NCI-H226 (cell line): Measurements from ENCODE around the gene SSNA1.

ENCODE experiments used
- DNase-seq: peaks from one replicate; pipeline ENCODE4 v3.0.0-alpha.2; 2015

SSNA1 gene

DNA sequence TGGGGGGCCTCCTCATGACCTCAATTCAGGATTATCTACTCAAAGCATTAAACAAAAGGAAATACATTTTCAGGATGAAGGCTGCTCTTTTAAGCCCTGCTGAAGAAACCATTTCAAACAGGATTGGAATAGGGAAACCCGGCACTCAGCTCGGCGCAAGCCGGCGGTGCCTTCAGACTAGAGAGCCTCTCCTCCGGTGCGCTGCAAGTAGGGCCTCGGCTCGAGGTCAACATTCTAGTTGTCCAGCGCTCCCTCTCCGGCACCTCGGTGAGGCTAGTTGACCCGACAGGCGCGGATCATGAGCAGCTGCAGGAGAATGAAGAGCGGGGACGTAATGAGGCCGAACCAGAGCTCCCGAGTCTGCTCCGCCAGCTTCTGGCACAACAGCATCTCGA, 16.3 kb downstream of the SSNA1 start:
- no peak for DNase-seq

DNA sequence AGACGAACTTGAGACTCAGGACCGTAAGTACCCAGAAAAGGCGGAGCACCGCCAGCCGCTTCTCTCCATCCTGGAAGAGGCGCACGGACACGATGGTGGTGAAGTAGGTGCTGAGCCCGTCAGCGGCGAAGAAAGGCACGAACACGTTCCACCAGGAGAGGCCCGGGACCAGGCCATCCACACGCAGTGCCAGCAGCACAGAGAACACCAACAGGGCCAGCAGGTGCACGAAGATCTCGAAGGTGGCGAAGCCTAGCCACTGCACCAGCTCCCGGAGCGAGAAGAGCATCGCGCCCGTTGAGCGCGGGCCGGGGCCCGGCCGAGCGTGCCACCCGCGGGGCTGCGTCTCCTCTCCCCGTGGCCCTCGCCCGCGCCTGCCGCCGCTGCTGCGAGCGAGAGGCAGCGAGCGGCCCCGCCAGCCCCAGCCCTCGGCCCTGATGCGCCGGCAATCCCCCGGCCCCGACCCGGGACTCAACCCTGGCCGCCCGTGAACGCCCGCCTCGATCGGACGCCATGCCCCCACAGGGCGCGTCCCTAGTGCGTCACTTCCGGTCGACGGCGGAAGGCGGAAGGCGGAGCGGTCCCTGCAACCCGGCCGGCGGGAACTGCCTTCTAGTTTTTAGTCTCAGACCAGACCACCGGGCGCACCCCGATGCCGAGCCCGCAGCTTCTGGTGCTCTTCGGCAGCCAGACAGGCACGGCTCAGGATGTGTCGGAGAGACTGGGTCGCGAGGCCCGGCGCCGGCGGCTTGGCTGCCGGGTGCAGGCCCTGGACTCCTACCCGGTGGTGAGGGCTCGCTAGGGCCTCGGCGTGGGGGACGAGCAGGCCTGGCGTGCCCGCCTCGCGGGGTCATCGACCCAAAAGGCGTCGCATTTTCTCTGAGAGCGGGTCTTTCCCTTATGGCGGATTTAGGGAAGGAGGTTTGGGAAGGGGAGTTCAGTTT, 16.9 kb downstream of the SSNA1 start, which contains the start of the genes NDOR1 and TMEM203:
NDOR1 (plus strand) TSS at position 575 of the 944 bp plus-strand sequence; CDS start at position 653, 78 bp downstream.
TMEM203 (minus strand) TSS at position 523 of the 944 bp plus-strand sequence; CDS start at position 289, 234 bp downstream.
- DNase-seq: peak; percentile 80

DNA sequence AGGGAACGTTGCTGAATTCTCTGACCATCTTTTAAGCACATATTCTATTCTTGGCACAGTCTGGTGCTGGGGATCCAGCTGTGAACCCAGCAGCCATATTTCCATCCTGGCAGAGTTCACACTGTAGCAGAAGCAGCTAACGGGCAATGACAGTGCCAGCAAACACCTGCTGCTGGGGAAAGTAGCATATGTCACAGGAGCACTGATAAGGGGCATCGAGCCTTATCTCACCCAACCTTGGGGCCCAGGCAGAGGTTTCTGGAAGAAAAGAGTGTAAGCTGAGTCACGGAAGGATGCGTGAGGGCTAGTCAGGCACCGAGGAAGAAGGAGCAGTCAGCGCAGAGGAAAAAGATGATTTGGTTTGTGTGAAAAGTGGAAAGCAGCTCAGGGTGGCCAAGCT, 18.1 kb downstream of the SSNA1 start:
- DNase-seq: no peak

DNA sequence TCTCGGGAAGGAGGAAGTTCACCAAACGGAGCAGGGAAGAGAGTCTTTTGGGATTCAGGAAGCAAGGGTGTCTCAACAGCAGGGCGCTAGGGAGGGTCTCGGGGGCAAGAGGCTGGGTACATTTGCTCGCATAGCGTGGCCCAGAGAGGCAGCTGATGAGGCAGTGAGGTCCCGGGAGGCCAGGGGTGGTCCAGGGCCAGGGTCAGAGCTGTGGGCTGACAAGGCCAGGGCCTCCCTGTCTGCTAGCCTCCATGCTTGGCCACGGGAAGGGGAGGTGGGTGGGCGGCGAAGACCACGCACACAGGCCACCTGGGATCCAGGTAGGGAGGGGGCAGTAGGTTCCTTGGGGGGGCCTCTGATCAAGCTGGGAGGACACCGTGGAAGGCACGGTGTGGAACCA, 23.1 kb downstream of the SSNA1 start:
- DNase-seq: no peak

DNA sequence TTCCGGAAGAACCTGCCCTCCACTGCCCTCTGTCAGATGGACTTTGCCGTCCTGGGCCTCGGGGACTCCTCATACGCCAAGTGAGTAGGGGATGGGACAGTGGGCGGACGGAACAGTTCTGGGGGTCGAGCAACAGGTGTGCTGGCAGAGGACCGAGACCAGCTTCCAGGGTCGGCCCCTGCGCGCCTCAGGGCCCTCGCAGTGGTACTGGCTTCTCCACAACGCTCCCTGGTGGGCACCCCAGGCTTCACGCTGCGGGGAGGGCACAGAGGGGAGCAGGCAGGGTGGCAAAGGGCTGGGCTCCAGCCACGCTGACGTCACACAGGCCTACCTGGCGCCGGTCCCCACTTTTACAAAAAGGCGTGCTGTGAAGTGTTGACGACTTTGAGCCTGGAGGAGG, 24.0 kb downstream of the SSNA1 start:
- no peak for DNase-seq

DNA sequence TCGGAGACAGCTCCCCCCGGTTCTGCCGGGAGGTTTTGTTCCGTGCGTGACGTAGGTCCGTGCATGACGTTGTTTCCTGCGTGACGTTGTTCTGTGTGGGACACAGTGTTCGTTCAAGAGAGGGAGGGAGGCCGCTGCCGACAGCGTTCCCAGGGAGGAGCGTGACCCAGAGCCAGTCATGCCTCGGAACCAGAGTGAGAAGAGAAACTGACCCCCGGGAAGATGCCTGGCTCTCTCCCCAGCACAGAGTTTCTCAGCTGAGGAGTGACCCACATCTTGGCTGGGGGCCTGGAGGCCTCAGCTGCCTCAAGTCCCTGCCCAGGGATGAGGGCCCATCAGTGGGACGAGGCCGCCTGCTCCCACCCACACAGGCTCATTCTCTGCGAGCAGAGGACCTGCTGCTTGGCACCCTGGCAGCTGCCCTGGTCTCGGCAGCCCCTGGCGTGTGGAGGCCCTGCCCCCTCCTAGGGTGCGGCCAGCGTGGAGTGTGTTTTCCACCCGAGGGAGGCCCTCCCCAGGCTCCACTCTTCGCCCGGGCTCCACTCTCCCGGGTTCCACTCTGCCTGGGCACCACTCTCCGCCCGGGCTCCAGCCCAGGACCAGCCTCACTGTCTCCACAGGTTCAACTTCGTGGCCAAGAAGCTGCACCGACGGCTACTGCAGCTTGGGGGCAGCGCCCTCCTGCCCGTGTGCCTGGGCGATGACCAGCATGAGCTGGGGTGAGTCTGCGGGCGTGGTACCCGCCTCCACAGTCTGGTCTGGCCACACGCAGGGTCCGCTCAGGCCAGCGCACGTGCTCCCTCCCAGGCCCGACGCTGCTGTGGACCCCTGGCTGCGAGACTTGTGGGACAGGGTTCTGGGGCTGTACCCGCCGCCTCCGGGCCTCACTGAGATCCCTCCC, 24.9 kb downstream of the SSNA1 start:
- no peak for DNase-seq

DNA sequence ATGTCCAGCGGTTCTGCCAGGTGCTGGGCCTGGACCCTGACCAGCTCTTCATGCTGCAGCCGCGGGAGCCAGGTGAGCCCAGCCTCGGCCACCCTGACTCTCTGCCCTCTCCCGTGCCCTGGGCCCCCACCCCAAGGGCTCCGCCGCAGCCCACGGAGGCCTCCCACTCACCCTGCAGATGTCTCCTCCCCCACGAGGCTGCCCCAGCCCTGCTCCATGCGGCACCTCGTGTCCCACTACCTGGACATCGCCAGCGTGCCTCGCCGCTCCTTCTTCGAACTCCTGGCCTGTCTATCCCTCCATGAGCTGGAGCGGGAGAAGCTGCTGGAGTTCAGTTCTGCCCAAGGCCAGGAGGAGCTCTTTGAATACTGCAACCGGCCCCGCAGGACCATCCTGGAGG, 26.1 kb downstream of the SSNA1 start:
- DNase-seq: no peak

DNA sequence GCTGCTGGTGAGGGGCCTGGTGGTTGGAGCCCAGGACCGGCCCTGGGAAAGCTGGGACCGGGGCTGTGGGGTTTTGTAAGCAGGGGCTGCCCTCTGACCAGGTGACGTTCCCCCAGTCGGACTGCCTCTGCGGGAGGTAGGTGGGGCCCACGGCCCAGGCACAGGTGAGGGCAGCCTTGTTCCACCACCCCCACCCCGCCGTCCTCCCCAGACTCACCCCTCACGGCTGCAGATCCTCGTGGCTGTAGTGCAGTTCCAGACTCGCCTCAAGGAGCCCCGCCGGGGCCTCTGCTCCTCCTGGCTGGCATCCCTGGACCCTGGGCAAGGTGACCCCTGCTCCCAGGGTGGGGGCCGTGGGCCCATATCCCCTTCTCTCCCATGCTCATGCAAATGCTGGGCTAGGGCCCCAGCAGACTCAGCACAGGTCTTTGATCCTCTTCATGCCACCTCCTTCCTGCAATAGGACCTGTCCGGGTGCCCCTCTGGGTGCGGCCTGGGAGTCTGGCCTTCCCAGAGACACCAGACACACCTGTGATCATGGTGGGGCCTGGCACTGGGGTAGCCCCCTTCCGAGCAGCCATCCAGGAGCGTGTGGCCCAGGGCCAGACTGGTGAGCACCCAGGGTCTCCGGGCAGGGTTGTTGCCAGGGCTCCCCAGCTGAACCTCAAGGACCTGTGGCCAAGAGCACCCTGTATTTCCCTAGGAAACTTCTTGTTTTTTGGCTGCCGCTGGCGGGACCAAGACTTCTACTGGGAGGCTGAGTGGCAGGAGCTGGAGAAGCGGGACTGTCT, 26.9 kb downstream of the SSNA1 start:
- DNase-seq: no peak

DNA sequence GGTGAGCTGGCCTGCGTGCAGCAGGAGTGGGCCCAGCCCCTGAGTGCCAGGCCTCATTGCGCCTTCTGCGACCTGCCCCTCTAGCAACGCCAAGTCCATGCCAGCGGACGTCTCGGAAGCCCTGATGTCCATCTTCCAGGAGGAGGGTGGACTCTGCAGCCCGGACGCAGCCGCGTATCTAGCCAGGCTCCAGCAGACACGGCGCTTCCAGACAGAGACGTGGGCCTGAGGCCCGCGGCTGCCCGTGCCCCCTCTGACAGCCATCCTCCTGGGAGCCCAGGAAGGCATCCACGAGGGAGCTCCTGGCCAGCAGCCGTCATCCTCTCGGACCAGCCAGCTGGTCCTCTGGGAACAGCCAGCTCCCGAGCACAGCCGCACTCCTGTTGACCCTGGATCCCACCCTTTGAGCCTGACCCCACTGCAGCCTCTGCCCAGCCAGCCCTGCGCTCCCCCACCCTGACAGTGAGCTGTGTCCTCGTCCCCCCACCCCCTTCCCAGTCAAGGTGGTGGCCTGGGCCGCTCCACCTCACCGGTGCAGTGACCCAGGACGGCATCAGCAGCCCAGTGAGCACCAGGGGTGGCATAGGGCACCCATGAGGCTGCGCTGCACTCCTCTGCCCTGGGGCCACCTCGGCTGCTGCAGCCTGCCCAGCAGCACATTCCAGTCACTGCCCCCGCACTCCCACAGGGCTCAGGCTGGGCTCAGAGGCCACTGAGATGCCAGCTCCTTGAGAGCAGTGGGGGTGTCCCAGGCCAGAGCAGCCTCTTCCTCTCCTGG, 27.9 kb downstream of the SSNA1 start:
- peak; percentile 31 for DNase-seq

DNA sequence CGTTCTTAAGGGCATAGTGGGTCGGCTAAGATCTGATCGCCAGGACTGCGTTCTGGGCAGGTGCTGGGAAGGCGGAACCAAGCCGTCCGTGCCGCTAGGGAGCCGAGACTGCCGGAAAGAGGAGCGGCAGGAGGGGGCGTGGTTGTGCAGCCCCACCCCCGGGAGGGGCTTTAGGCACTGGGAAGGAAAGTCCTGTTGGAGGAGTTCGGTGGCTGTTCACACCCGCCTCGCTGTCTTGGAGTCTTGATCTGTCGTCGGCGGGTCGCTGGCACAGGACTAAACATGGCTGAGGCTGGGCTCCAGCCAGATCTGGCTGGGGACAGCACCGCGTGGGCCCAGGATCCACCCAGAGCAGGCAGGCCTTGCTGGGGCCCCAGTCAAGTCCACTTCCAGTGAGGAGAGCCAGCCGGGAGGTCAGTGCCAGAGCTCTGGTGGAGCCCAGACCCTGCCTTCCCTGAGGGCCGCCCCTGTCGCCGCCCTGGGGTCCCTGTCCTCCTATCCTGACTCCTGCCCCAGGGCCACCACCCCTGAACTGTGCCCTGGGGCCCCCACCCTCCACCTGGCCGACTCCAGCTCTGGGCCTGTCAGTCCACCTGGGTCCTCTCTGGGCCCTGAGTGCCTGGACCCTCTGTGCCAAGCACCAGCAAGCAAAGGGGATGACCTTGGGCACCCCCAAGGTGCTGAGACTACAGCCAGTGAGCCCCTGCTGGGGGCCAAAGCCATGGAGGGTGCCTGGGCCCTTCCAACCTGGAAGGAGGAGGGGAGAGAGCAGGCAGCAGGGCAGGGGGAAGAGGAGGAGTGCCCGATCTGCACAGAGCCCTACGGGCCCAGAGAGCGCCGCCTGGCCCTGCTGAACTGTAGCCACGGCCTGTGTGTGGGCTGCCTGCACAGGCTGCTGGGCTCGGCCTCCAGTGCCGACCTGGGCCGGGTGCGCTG, 29.1 kb downstream of the SSNA1 start:
- DNase-seq: peak; percentile 77

DNA sequence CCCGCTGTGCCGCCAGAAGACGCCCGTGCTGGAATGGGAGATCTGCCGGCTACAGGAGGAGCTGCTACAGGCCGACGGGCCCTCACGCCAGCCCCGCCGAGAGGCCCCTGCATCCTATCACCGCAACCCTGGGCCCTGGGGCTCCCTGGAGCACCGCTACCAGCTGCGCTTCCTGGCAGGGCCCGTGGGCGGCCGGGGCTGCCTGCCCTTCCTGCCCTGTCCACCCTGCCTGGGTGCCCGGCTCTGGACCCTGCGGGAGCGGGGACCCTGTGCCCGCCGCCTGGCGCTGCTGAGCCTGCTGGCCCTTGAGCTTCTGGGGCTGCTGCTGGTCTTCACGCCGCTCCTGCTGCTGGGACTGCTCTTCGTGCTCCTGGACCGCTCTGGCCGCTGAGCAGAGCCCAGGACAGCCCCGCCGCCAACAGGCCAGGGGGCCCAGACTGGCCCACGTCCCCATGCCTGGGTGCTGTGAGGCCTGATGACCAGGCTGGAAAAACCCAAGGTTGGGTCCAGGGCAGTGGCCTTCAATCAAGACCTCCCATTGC, 29.8 kb downstream of the SSNA1 start:
- DNase-seq: no peak

DNA sequence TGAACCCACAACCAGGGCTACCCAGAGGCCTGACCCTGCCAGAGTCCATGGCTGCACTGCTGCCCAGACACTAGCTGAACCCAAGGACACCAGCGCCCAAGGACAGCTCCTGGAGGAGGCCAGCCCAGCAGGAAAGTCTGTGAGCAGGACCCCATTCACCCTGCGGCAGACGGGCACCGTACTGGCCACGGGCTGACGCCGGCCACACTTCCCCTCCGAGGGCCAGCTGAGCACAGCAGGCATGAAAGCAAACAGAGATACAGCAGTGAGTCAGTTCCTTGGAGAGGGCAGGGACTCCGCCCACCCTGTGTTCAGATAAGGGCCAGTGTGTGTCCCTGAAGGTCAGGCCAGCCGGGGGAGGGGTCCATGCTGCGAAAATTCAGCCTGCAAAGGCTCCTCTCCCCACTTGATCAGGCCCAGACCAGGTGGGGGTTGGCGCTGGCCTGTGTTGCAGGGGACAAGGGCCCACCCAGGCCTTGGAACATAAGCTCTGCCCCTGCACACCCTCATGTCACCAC, 30.3 kb downstream of the SSNA1 start:
- DNase-seq: peak; percentile 70

DNA sequence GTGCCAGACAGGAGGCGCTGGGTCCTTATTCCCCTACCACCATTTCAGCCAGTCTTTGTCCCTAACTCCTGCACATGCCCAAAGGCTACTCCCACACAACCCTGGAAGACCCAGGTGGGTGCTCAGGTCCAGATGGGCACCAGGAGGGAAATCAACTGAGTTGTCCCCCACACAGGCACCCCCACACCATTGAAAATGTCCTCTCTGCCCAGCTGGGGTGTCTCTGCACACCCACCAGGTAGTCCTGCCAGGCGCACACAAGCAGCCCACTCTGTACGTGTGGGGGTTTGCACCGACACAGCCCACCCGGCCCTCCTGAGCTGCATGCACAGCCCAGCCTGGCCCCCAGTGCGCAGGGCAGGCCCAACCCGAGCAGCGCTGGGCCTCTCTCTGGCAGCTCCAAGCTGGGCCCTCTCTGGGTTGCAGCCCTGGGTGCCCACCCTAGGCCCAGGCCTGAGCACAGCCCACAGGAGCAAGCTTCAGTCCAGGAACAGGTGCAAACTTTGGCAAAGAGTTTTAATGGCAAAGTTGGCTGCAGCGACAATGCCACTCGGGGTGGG, 31.4 kb downstream of the SSNA1 start:
- DNase-seq: no peak

DNA sequence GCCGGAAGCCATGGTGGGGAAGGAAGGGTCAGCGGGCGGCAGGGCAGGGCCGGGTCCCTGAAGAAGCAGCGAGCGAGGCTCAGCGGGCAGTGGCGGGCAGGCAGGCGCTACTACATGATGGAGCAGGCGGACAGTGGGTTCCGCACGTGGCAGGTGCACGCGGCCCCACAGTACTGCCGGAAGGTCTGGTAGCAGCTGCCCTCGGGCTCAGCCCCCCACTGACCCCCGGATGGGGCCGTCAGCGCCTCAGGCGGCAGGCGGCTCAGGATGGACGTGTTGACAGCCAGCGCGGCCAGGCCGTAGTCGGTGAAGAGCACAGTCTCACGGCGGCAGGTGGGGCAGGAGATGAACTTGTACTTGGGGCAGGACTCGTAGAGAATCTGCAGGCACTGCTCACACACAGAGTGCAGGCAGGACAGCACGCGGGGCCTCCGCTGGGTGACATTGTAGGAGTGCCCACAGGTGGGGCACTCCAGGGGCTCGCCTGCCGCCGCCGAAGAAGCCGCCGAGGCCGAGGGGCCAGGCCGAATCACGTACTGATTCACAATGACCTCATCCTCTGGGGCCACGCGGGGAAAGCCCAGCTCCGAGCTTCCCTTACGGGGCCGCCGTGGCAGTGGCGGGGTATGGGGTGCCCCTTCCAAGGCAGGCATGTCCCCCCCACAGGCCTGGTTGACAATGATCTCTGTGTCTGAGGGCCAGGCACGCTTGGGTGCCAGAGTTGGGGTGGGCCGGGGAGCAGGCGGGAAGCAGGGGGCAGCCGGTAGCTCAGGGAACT, 32.0 kb downstream of the SSNA1 start:
- DNase-seq: no peak

DNA sequence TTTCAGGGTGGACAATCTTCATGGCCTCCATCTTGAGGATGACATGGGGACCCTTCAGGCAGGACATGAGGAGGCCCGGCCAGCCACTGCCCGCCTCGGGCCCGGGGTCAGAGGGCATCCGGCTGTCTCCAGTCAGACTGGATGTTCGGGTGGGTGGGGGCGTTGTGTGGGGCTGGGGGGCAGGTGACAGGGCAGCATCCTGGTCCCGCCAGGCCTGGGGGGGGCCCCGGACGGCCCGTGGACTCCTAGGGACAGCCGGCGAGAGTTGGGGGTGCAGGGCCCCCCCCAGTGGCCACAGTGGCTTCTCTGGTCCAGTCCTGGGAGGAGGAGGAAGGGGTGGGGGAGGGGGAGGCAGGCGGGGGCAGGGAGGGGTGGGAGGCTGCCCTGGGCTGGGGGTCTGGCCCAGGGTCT, 32.6 kb downstream of the SSNA1 start:
- no peak for DNase-seq

DNA sequence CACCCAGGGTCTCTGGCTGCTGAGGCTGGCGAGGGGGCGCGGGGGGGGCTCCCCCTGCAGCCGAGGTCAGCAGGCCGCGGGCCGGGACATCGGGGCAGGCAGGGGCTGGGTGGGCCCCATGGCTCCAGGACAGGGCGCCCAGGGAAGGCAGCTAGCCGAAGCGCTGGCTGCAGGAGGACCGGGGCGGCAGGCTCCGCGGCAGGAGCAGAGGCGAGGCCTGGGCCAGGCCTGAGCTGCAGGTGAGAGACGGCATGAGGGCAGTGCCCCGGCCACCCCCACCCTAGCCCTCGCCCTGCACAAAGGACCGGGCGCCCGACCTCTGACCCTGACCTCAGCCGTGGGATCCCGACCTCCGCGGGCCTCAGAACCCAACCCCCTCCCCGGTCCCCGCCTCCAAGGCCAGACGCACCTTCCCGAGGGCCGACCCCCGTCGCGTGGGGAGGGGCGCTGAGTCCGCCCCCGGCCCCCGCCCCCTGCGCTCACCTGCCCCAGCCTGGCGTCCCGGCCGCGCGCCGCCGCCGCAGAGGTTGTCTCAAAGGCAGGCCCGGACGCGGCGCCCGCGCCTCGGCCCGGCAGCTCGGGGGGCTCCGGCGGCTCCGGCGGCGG, 33.1 kb downstream of the SSNA1 start:
- no peak for DNase-seq

DNA sequence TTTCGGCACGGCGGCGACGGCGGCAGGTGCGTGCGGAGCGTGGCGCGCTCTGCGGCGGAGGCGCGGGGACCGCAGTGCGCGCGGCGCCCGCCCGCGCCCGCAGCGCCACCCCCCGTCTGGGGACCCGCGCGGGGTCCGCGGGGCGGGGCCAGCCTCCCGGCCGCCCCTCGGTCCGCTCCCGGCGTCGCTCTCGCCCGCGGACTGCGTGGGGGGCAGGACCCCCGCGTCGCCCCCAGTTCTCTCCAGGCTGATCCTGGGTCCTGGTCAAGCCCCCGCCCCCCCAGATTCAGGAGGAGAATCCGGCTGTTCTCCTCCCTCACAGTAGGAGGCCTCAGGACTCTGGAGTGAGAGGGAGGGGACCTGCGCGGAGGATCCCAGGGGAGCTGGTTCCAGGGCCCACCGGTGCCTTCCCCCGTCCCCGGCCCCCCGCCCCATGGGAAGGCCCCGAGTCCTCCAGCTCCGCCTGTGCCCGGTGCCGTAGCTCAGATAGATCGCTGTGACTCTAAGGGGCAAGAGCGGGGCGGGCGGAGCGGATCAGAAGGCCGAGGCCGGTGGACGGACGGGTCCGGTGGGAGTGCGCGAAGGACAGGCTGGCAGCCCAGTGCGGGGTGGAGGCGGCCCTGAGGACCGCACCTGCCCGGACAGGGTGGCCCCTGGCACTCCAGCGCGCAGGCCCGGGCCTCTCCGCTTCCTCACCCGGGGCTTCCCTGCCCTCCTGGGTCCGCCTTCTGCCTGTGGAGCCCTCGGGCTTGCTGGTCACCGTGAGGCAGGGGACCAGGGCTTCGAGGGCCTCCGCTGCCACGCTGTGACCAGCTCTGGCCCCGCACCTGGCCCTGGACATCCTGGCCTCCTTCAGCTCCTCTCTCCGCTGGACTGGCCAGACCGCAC, 34.0 kb downstream of the SSNA1 start, which contains the start of gene RNF208:
RNF208 (minus strand) TSS at position 51 of the 888 bp plus-strand sequence. CDS start 1,028 bp downstream, outside the sequence.
- DNase-seq: no peak
